Body of pancreas (tissue), 4 donors: ENCODE results near the gene DYNLT1. TPM values are rescaled to one million over a fixed set of nuclear protein-coding genes. Genes with fewer than 3 reads are reported as not detected.
"Not testable (repeated sequence)": the region's sequence is repeated elsewhere in the genome, so short reads cannot be mapped to it uniquely, and the experiment has no call there.

Source experiments
- ATAC-seq: fragments of 150-250 bp; one replicate; pipeline ENCODE4 v1.9.1; 2016
- DNase-seq, 4 donors: peaks; one replicate each; pipeline ENCODE4 v3.0.0-alpha.2; 2019
- H3K27ac ChIP-seq, 4 donors: fragments of 200-600 bp; sonication (generic); 1 replicate in 3 of 4; 2 replicates in 1 of 4; pipeline versions ENCODE4 v1.5.1 to v1.6.1; 2016 to 2019; ENCODE audit warnings: mild to moderate bottlenecking in 1 of 4, mixed read lengths in 1 of 4, moderate library complexity in 1 of 4
- H3K27me3 ChIP-seq, 2 donors: fragments of 200-600 bp; sonication (generic); one replicate each; pipeline ENCODE4 v1.6.0; 2016; ENCODE audit warnings: mild to moderate bottlenecking in 1 of 2
- H3K36me3 ChIP-seq, 2 donors: fragments of 200-600 bp; sonication (generic); replicated peaks in 1 of 2; 2 replicates each; pipeline ENCODE4 v1.5.1; 2016; ENCODE audit warnings: low read depth in 2 of 2; ENCODE audit not compliant: insufficient read depth in 1 of 2
- H3K4me1 ChIP-seq: fragments of 200-600 bp; sonication (generic); one replicate; pipeline ENCODE4 v1.6.0; 2016
- H3K4me3 ChIP-seq, 2 donors: fragments of 200-600 bp; sonication (generic); 1 replicate in 1 of 2; 2 replicates in 1 of 2; pipeline ENCODE4 v1.5.1; 2016 to 2019
- H3K9me3 ChIP-seq, 3 donors: fragments of 200-600 bp; sonication (generic); 1 replicate in 2 of 3; 2 replicates in 1 of 3; pipeline ENCODE4 v1.5.1; 2016
- CTCF ChIP-seq, 7 experiments: fragments of 450-650 bp in 4 of 7; fragments of 200-600 bp in 3 of 7; sonication (generic) in 3 of 7; IDR thresholded peaks; one replicate each; pipeline ENCODE4 v1.5.1; 2016 to 2019; ENCODE audit warnings: antibody characterized with exemption in 7 of 7
- POLR2A ChIP-seq, 3 donors: fragments of 450-650 bp; IDR thresholded peaks; one replicate each; pipeline ENCODE4 v1.6.1; 2016; ENCODE audit warnings: antibody characterized with exemption in 3 of 3, mild to moderate bottlenecking in 2 of 3
- WGBS, 2 donors: methylation state at CpG; one replicate each; pipeline ENCODE4 v1.1.5; 2017; 5-methylcytosine and 5-hydroxymethylcytosine counted together
- intact Hi-C: fragments of 100-400 bp; cut with DNase I; formaldehyde crosslinking; loops from one replicate; pipeline ENCODE4 v1.15.1; 2023
- total RNA-seq, 2 donors: library from RNA; depleted of rRNA; stranded (reverse); fragments of >200 nt; gene quantifications; one replicate each; pipeline ENCODE4 v1.1.0, GENCODE V29; 2016

DYNLT1 gene
- total RNA-seq, 2 donors from 2014 or later = 36.1 to 39.2 TPM

- 26 to 42% methylated on average over 5 of the region's 5 CpGs for WGBS, 2 donors
- no peak for TF ChIP-seq POLR2A (IDR thresholded peaks at IDR 0.05)
- H3K36me3 ChIP-seq = no peaks in the 10 kb centered on the region
- H3K4me3 ChIP-seq = no peak overlapping the region
- peak overlapping the region in 3 of 4 donors; percentile 24 to 64 (median 57) for H3K27ac ChIP-seq
- intact Hi-C loops = loop anchor here (10.0 kb wide), 1 partner anchor 470 kb away; no protein-coding TSS in a partner anchor
- no peaks in the 10 kb centered on the region for H3K27me3 ChIP-seq
- no peaks in the 10 kb centered on the region for H3K4me1 ChIP-seq
- ATAC-seq (peak; percentile 83), DNase-seq (no peak)
- H3K9me3 ChIP-seq = no peaks in the 10 kb centered on the region
Measured at GRCh38 chr6:158684745-158685324, 40.3 kb upstream of the DYNLT1 start.

- DNase-seq = no peak
- intact Hi-C loops = loop anchor here (10.0 kb wide), 1 partner anchor 470 kb away; no protein-coding TSS in a partner anchor
- H3K9me3 ChIP-seq = no peaks in the 10 kb centered on the region
- WGBS, 2 donors = 94% methylated on average over 5 of the region's 5 CpGs
- no peaks in the 10 kb centered on the region for H3K36me3 ChIP-seq
- ATAC-seq = no peak
- H3K27me3 ChIP-seq = no peaks in the 10 kb centered on the region
- H3K4me3 ChIP-seq = no peak overlapping the region
- no peak for TF ChIP-seq POLR2A (IDR thresholded peaks at IDR 0.05)
- no peak for TF ChIP-seq CTCF (IDR thresholded peaks at IDR 0.05)
- peak overlapping the region in 2 of 4 donors; percentile 57 to 64 for H3K27ac ChIP-seq
- H3K4me1 ChIP-seq = no peaks in the 10 kb centered on the region
Measured at GRCh38 chr6:158684311-158684710, 39.8 kb upstream of the DYNLT1 start.

- no peaks in the 10 kb centered on the region for H3K9me3 ChIP-seq
- WGBS, 2 donors = 92% methylated on average over 6 of the region's 6 CpGs
- no peaks in the 10 kb centered on the region for H3K27me3 ChIP-seq
- H3K27ac ChIP-seq = no peak overlapping the region
- intact Hi-C loops = loop anchor here (10.0 kb wide), 1 partner anchor 466 kb away; no protein-coding TSS in a partner anchor
- no peaks in the 10 kb centered on the region for H3K36me3 ChIP-seq
- no peaks in the 10 kb centered on the region for H3K4me1 ChIP-seq
- TF ChIP-seq POLR2A (IDR thresholded peaks at IDR 0.05) (no peak), CTCF (IDR thresholded peaks at IDR 0.05) (no peak)
- no peak overlapping the region for H3K4me3 ChIP-seq
- ATAC-seq (no peak), DNase-seq (no peak)
Measured at GRCh38 chr6:158680481-158680880, 35.9 kb upstream of the DYNLT1 start.

GRCh38 chr6:158680015-158680414 lies 35.5 kb upstream of the DYNLT1 start:
- WGBS, 2 donors = 82 to 94% methylated on average over 2 of the region's 2 CpGs
- intact Hi-C loops = loop anchor here (10.0 kb wide), 1 partner anchor 465 kb away; no protein-coding TSS in a partner anchor
- Histone ChIP-seq H3K36me3 (no peaks in the 10 kb centered on the region), H3K9me3 (no peaks in the 10 kb centered on the region), H3K4me1 (no peaks in the 10 kb centered on the region), H3K4me3 (no peak overlapping the region), H3K27me3 (no peaks in the 10 kb centered on the region), H3K27ac (no peak overlapping the region)
- ATAC-seq (no peak), DNase-seq (no peak)
- TF ChIP-seq POLR2A (IDR thresholded peaks at IDR 0.05) (no peak), CTCF (IDR thresholded peaks at IDR 0.05) (no peak)

- ATAC-seq (no peak), DNase-seq (no peak)
- Histone ChIP-seq H3K4me1 (no peaks in the 10 kb centered on the region), H3K27ac (no peak overlapping the region), H3K36me3 (no peaks in the 10 kb centered on the region), H3K27me3 (no peaks in the 10 kb centered on the region), H3K9me3 (no peaks in the 10 kb centered on the region), H3K4me3 (no peak overlapping the region)
- intact Hi-C loops = no loop called here
- WGBS, 2 donors = 82 to 84% methylated on average over 11 of the region's 11 CpGs
- TF ChIP-seq POLR2A (IDR thresholded peaks at IDR 0.05) (no peak), CTCF (IDR thresholded peaks at IDR 0.05) (no peak)
Measured at GRCh38 chr6:158677906-158678578, 33.5 kb upstream of the DYNLT1 start.

- H3K27me3 ChIP-seq, H3K36me3 ChIP-seq, intact Hi-C loops, H3K27ac ChIP-seq, DNase-seq, H3K4me1 ChIP-seq, H3K9me3 ChIP-seq, H3K4me3 ChIP-seq, ATAC-seq: not testable (repeated sequence)
- WGBS, 2 donors = 98% methylated on average over 3 of the region's 3 CpGs
Measured at GRCh38 chr6:158677094-158677493, 32.6 kb upstream of the DYNLT1 start.
